Endothelial cell of umbilical vein (primary cell): ENCODE data around the gene CFAP97D1.

ENCODE experiments used
- CTCF ChIP-seq, 2 donors: IDR thresholded peaks; 1 replicate in 1 of 2; 2 replicates in 1 of 2; pipeline ENCODE4 v1.5.1; 2011; ENCODE audit warnings: low read length in 2 of 2, mild to moderate bottlenecking in 2 of 2, moderate library complexity in 2 of 2, control low read depth in 1 of 2, inconsistent platforms in 1 of 2, low read depth in 1 of 2; ENCODE audit not compliant: insufficient read depth in 1 of 2; ENCODE audit errors: extremely low read depth in 1 of 2
- EZH2 ChIP-seq: IDR thresholded peaks from 2 replicates; pipeline ENCODE4 v1.6.1; 2012; ENCODE audit warnings: borderline replicate concordance, low read depth, mild to moderate bottlenecking, moderate library complexity, low read length, inconsistent platforms; ENCODE audit not compliant: severe bottlenecking
- FOS ChIP-seq: IDR thresholded peaks from 2 replicates; pipeline ENCODE4 v1.6.1; 2011; ENCODE audit warnings: mild to moderate bottlenecking, low read length, moderate library complexity, borderline replicate concordance; ENCODE audit not compliant: insufficient read depth
- GATA2 ChIP-seq: IDR thresholded peaks from 2 replicates; pipeline ENCODE4 v1.7.0; 2011; ENCODE audit warnings: low read depth, mild to moderate bottlenecking, moderate library complexity, mixed read lengths, low read length; ENCODE audit not compliant: insufficient read length, insufficient read depth
- JUN ChIP-seq: IDR thresholded peaks from 2 replicates; pipeline ENCODE4 v1.6.1; 2011; ENCODE audit warnings: borderline replicate concordance, low read depth; ENCODE audit not compliant: insufficient read length, insufficient read depth
- MAX ChIP-seq: IDR thresholded peaks from 2 replicates; pipeline ENCODE4 v1.6.1; 2011; ENCODE audit not compliant: insufficient read depth, insufficient read length
- MYC ChIP-seq: IDR thresholded peaks from one replicate; pipeline ENCODE4 v1.6.1; 2011; ENCODE audit warnings: mild to moderate bottlenecking, low read depth, low read length
- POLR2A ChIP-seq: IDR thresholded peaks from 2 replicates; pipeline ENCODE4 v1.6.1; 2012; ENCODE audit warnings: low read depth, mild to moderate bottlenecking, control low read depth, low read length
- POLR2AphosphoS5 ChIP-seq: IDR thresholded peaks from 2 replicates; pipeline ENCODE4 v1.6.1; 2012; ENCODE audit warnings: low read depth, mild to moderate bottlenecking, control low read depth, low read length, moderate library complexity; ENCODE audit not compliant: insufficient read depth

GRCh38 chr17:43770957-43771356, 9.3 kb upstream of the CFAP97D1 start:
- TF ChIP-seq CTCF (IDR thresholded peaks at IDR 0.05; ENCODE audit: extremely low read depth in 1 of 2, insufficient read depth in 1 of 2, low read depth in 1 of 2, low read length in 2 of 2): no peak
- no peak for TF ChIP-seq EZH2
- TF ChIP-seq POLR2A: no peak
- no peak for TF ChIP-seq MYC
- no peak for TF ChIP-seq FOS
- TF ChIP-seq POLR2AphosphoS5: no peak
- no peak for TF ChIP-seq JUN
- TF ChIP-seq MAX: no peak
- TF ChIP-seq GATA2: no peak
